Measurements from ENCODE around the gene C10orf53.

Gene C10orf53

GRCh38 chr10:49737474-49738201 lies 58.2 kb downstream of the C10orf53 start:
- CTCF ChIA-PET: interaction anchor here (0.6 kb wide), 1 partner anchor 475 kb away, joined by 3 read pairs; no protein-coding TSS in a partner anchor
- Histone ChIP-seq H3K9me3 (ENCODE audit: control insufficient read depth, insufficient read depth, low read depth, low read length) (no peaks in the 10 kb centered on the region), H3K4me1 (ENCODE audit: control insufficient read depth, insufficient read depth, low read length) (no peaks in the 10 kb centered on the region), H3K27ac (ENCODE audit: extremely low read depth, low read depth, low read length) (no peak overlapping the region), H3K36me3 (ENCODE audit: control insufficient read depth in 2 of 2, insufficient read depth in 1 of 2, low read length in 2 of 2) (peaks cover 4 to 19% of the 10 kb centered on the region in 2 experiments; a peak in 2 of 3 replicates), H3K4me3 (ENCODE audit: low read depth, low read length) (no peak overlapping the region)
- POLR2A ChIA-PET: no interaction called here
- TF ChIP-seq ZNF776 (tag by site-specific recombination; IDR thresholded peaks at IDR 0.05; ENCODE audit: borderline replicate concordance) (no peak), ZNF416 (tag by site-specific recombination; IDR thresholded peaks at IDR 0.05) (no peak), ZNF140 (tag by site-specific recombination; IDR thresholded peaks at IDR 0.05) (no peak), HOXD13 (CRISPR knock-in tag; IDR thresholded peaks at IDR 0.05; ENCODE audit: borderline replicate concordance) (no peak), FEZF1 (tag by site-specific recombination; IDR thresholded peaks at IDR 0.05) (no peak), KLF10 (tag by site-specific recombination; IDR thresholded peaks at IDR 0.05) (no peak), GLI4 (tag by site-specific recombination; IDR thresholded peaks at IDR 0.05) (no peak), ZBTB1 (tag by site-specific recombination; IDR thresholded peaks at IDR 0.05) (no peak), SP7 (tag by site-specific recombination; IDR thresholded peaks at IDR 0.05) (no peak), ZNF571 (tag by site-specific recombination; IDR thresholded peaks at IDR 0.05) (no peak)

- POLR2A ChIA-PET: no interaction called here
- CTCF ChIA-PET: no interaction called here
- TF ChIP-seq ZNF791 (tag by site-specific recombination; IDR thresholded peaks at IDR 0.05): no peak
- TF ChIP-seq ZNF24 (tag by site-specific recombination; IDR thresholded peaks at IDR 0.05): no peak
- TF ChIP-seq SETDB1 (IDR thresholded peaks at IDR 0.05; ENCODE audit: insufficient read length, low read length): no peak
- no peak for TF ChIP-seq KLF1 (tag by site-specific recombination; IDR thresholded peaks at IDR 0.05)
- no peak for TF ChIP-seq ZNF112 (tag by site-specific recombination; IDR thresholded peaks at IDR 0.05)
- no peak for TF ChIP-seq PRDM4 (tag by site-specific recombination; IDR thresholded peaks at IDR 0.05)
- no peak for TF ChIP-seq SP2 (tag by site-specific recombination; IDR thresholded peaks at IDR 0.05)
- TF ChIP-seq HOXD13 (CRISPR knock-in tag; IDR thresholded peaks at IDR 0.05; ENCODE audit: borderline replicate concordance): no peak
- no peak for TF ChIP-seq ZNF324 (tag by site-specific recombination; IDR thresholded peaks at IDR 0.05)
- TF ChIP-seq FEZF1 (tag by site-specific recombination; IDR thresholded peaks at IDR 0.05): no peak
- TF ChIP-seq RBAK (tag by site-specific recombination; IDR thresholded peaks at IDR 0.05): no peak
- no peak for TF ChIP-seq MZF1 (tag by site-specific recombination; IDR thresholded peaks at IDR 0.05; ENCODE audit: borderline replicate concordance)
- TF ChIP-seq ZNF280D (tag by site-specific recombination; IDR thresholded peaks at IDR 0.05): no peak
- TF ChIP-seq ZBTB49 (tag by site-specific recombination; IDR thresholded peaks at IDR 0.05; ENCODE audit: low read depth): no peak
- TF ChIP-seq ZFP69B (tag by site-specific recombination; IDR thresholded peaks at IDR 0.05): no peak
- TF ChIP-seq SP7 (tag by site-specific recombination; IDR thresholded peaks at IDR 0.05): no peak
- no peak for TF ChIP-seq ZNF248 (tag by site-specific recombination; IDR thresholded peaks at IDR 0.05)
- TF ChIP-seq ZNF664 (tag by site-specific recombination; IDR thresholded peaks at IDR 0.05): no peak
- TF ChIP-seq GLI2 (tag by site-specific recombination; IDR thresholded peaks at IDR 0.05; ENCODE audit: borderline replicate concordance, low read depth): no peak
- Histone ChIP-seq H3K9me3 (ENCODE audit: control insufficient read depth, insufficient read depth, low read depth, low read length) (no peaks in the 10 kb centered on the region), H3K36me3 (ENCODE audit: control insufficient read depth in 2 of 2, insufficient read depth in 1 of 2, low read length in 2 of 2) (peaks cover 4 to 21% of the 10 kb centered on the region in 2 experiments; a peak in 2 of 3 replicates), H3K4me1 (ENCODE audit: control insufficient read depth, insufficient read depth, low read length) (no peaks in the 10 kb centered on the region), H3K4me3 (ENCODE audit: low read depth, low read length) (no peak overlapping the region), H3K27ac (ENCODE audit: extremely low read depth, low read depth, low read length) (no peak overlapping the region)
Measured at GRCh38 chr10:49738616-49739360, 59.3 kb downstream of the C10orf53 start.
